Measurements from ENCODE around the gene BFSP1. TPM values are rescaled to one million over a fixed set of nuclear protein-coding genes. Genes with fewer than 3 reads are reported as not detected.

The BFSP1 gene
- total and polyA plus RNA-seq, 2 of the 8 experiments (the other 6 are each of a cell fraction or from before 2014, with no cell fraction given): 1.5 to 2.5 TPM

GRCh38 chr20:17525132-17525531, 6.0 kb downstream of the BFSP1 start:
- no peak overlapping the region for H2BK15ac ChIP-seq (ENCODE audit: low read length)

More at GRCh38 chr20:17525132-17525531, 6.0 kb downstream of the BFSP1 start:
- no peak overlapping the region for H3K4ac ChIP-seq (replicated peaks; ENCODE audit: insufficient read length, low read depth, low read length)
- H2AK5ac ChIP-seq (ENCODE audit: low read depth, low read length): no peak overlapping the region
- ChIA-PET CTCF (ENCODE audit: partially characterized antibody) (interaction anchor here (1.2 to 2.0 kb wide), 5 partner anchors 11 to 329 kb away, joined by 4 to 10 read pairs (median 7); no protein-coding TSS in a partner anchor), POLR2A (ENCODE audit: partially characterized antibody) (interaction anchor here (1.0 to 1.3 kb wide), 2 partner anchors 12 to 45 kb away, joined by 3 read pairs; partner anchors contain the start of gene DSTN)
- no peak overlapping the region for H4K5ac ChIP-seq (ENCODE audit: insufficient read length, low read depth, low read length)
- TF ChIP-seq POLR2AphosphoS5 (IDR thresholded peaks at IDR 0.05; ENCODE audit: low read depth, low read length) (no peak), KDM5A (IDR thresholded peaks at IDR 0.05; ENCODE audit: low read length) (no peak), RFX5 (IDR thresholded peaks at IDR 0.05; ENCODE audit: borderline replicate concordance, low read depth, low read length) (no peak), POU5F1 (IDR thresholded peaks at IDR 0.05; ENCODE audit: low read depth, low read length) (no peak), SIX5 (IDR thresholded peaks at IDR 0.05; ENCODE audit: low read depth, low read length) (no peak), CEBPB (IDR thresholded peaks at IDR 0.05; ENCODE audit: low read depth, low read length) (no peak), CHD1 (IDR thresholded peaks at IDR 0.05; ENCODE audit: low read depth, low read length) (no peak), RBBP5 (IDR thresholded peaks at IDR 0.05; ENCODE audit: borderline replicate concordance, low read depth, low read length) (no peak), EGR1 (IDR thresholded peaks at IDR 0.05; ENCODE audit: borderline replicate concordance, low read depth, low read length) (no peak), FOSL1 (IDR thresholded peaks at IDR 0.05; ENCODE audit: insufficient read depth, low read depth, low read length) (no peak), MAX (IDR thresholded peaks at IDR 0.05) (no peak), USF2 (IDR thresholded peaks at IDR 0.05; ENCODE audit: low read length) (no peak), RNF2 (IDR thresholded peaks at IDR 0.05; ENCODE audit: borderline replicate concordance, low read depth, low read length, missing control alignments, poor library complexity, severe bottlenecking) (no peak)
- no peak overlapping the region for H4K91ac ChIP-seq (replicated peaks; ENCODE audit: insufficient read length, low read length)
- H3K9ac ChIP-seq (replicated peaks in 1 of 4; ENCODE audit: extremely low read depth in 1 of 4, low read depth in 3 of 4, low read length in 3 of 4): no peak overlapping the region
- H3K79me2 ChIP-seq (ENCODE audit: control insufficient read depth in 1 of 2, insufficient read depth in 2 of 2, low read length in 2 of 2): no peaks in the 10 kb centered on the region
- H3K4me1 ChIP-seq (replicated peaks in 1 of 4; ENCODE audit: control insufficient read depth in 3 of 4, insufficient read depth in 4 of 4, low read length in 3 of 4): no peaks in the 10 kb centered on the region
- H3K18ac ChIP-seq (ENCODE audit: extremely low read depth, low read length): no peak overlapping the region
- no peak overlapping the region; a peak in 1 of 4 replicates for H3K4me2 ChIP-seq (ENCODE audit: insufficient read depth in 1 of 2, low read depth in 2 of 2, low read length in 2 of 2)
- H3K9me3 ChIP-seq (ENCODE audit: insufficient read depth in 2 of 2, low read depth in 1 of 2, low read length in 1 of 2): no peaks in the 10 kb centered on the region
- no peaks in the 10 kb centered on the region for H3K79me1 ChIP-seq (ENCODE audit: low read depth, low read length)
- H3K27ac ChIP-seq (ENCODE audit: low read depth, low read length): no peak overlapping the region
- H2BK5ac ChIP-seq (ENCODE audit: low read depth, low read length): no peak overlapping the region
- no peak overlapping the region for H3K56ac ChIP-seq (replicated peaks; ENCODE audit: insufficient read length, low read depth, low read length)
- no peak overlapping the region for H3K23ac ChIP-seq (ENCODE audit: insufficient read length)
- no peak for FAIRE-seq
- H2BK20ac ChIP-seq (ENCODE audit: low read length): no peak overlapping the region
- no peak overlapping the region for H2AFZ ChIP-seq (ENCODE audit: low read length)
- no peak for DNase-seq (ENCODE audit: low read depth in 1 of 2, low spot score in 2 of 2)
- no peak overlapping the region for H4K8ac ChIP-seq (ENCODE audit: extremely low read depth, insufficient read depth, low read length)
- H3K14ac ChIP-seq (ENCODE audit: insufficient read length): no peak overlapping the region
- 93% methylated on average over 5 of the region's 5 CpGs; no CpG with 5 or more reads in 1 of the 2 experiments for WGBS, 2 experiments (ENCODE audit: extremely low coverage in 1 of 2, insufficient coverage in 1 of 2, insufficient read length in 1 of 2, insufficient replicate concordance in 2 of 2, low coverage in 1 of 2, low lambda C conversion rate in 2 of 2, missing lambda C conversion rate in 1 of 2)
- no peaks in the 10 kb centered on the region for H3K23me2 ChIP-seq (ENCODE audit: low read depth, low read length)
- H2BK120ac ChIP-seq (replicated peaks; ENCODE audit: low read depth, low read length): no peak overlapping the region
- no peaks in the 10 kb centered on the region for H3K36me3 ChIP-seq (ENCODE audit: control insufficient read depth in 2 of 4, insufficient read depth in 4 of 4, low read length in 3 of 4)
- no peak overlapping the region for H3K4me3 ChIP-seq (ENCODE audit: extremely low read depth in 1 of 4, insufficient read depth in 2 of 4, low read depth in 3 of 4, low read length in 4 of 4)
- H2BK12ac ChIP-seq (ENCODE audit: low read depth, low read length): no peak overlapping the region
- peaks cover 0 to 6% (median 4%) of the 10 kb centered on the region in 4 experiments; a peak in 6 of 7 replicates for H3K27me3 ChIP-seq (replicated peaks in 1 of 4; ENCODE audit: control insufficient read depth in 3 of 4, extremely low read depth in 1 of 4, insufficient read depth in 3 of 4, low read length in 3 of 4)
- no peaks in the 10 kb centered on the region for H4K20me1 ChIP-seq (replicated peaks in 1 of 2; ENCODE audit: control insufficient read depth in 1 of 2, insufficient read depth in 2 of 2, low read length in 2 of 2)
